ENCODE results near the gene MYDGF. TPM values are rescaled to one million over a fixed set of nuclear protein-coding genes. Genes with fewer than 3 reads are reported as not detected.

Gene MYDGF
- total RNA-seq, 1 experiment from 2014 or later = 58.2 TPM

GRCh38 chr19:4638317-4638716, 31.8 kb downstream of the MYDGF start:
- peaks cover 46% of the 10 kb centered on the region for H3K27me3 Mint-ChIP-seq (ENCODE audit: low read depth)
- H3K9me3 Mint-ChIP-seq = no peaks in the 10 kb centered on the region
- ATAC-seq (no peak), DNase-seq (ENCODE audit: low spot score) (no peak)
- no peak overlapping the region for H3K4me3 Mint-ChIP-seq
- peaks cover 18% of the 10 kb centered on the region for H3K4me1 Mint-ChIP-seq
- CTCF ChIA-PET = interaction anchor here (1.1 to 3.4 kb wide), 4 partner anchors 39 to 117 kb away, joined by 3 to 217 read pairs (median 44); no protein-coding TSS in a partner anchor
- H3K36me3 Mint-ChIP-seq = no peaks in the 10 kb centered on the region
- POLR2A ChIA-PET = no interaction called here
- TF ChIP-seq AFF4 (CRISPR knock-in tag; IDR thresholded peaks at IDR 0.05; ENCODE audit: borderline replicate concordance) (no peak), NR1H2 (CRISPR knock-in tag; IDR thresholded peaks at IDR 0.05) (no peak), TEAD4 (CRISPR knock-in tag; IDR thresholded peaks at IDR 0.05) (no peak), ZNF121 (CRISPR knock-in tag; IDR thresholded peaks at IDR 0.05) (no peak), CTCF (IDR thresholded peaks at IDR 0.05) (no peak), ZNF138 (CRISPR knock-in tag; conservative IDR thresholded peaks at IDR 0.05) (no peak), SOX15 (CRISPR knock-in tag; IDR thresholded peaks at IDR 0.05) (no peak), USF1 (CRISPR knock-in tag; IDR thresholded peaks at IDR 0.05) (no peak)
- TF ChIP-seq, protein P1, sequence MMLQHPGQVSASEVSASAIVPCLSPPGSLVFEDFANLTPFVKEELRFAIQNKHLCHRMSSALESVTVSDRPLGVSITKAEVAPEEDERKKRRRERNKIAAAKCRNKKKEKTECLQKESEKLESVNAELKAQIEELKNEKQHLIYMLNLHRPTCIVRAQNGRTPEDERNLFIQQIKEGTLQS (CRISPR knock-in tag; conservative IDR thresholded peaks at IDR 0.05) = no peak
- TF ChIP-seq, protein P2, sequence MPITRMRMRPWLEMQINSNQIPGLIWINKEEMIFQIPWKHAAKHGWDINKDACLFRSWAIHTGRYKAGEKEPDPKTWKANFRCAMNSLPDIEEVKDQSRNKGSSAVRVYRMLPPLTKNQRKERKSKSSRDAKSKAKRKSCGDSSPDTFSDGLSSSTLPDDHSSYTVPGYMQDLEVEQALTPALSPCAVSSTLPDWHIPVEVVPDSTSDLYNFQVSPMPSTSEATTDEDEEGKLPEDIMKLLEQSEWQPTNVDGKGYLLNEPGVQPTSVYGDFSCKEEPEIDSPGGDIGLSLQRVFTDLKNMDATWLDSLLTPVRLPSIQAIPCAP (CRISPR knock-in tag; IDR thresholded peaks at IDR 0.05) = no peak
- no peak overlapping the region for H3K27ac Mint-ChIP-seq

- POLR2A ChIA-PET = interaction anchor here (1.1 to 1.5 kb wide), 2 partner anchors 52 to 60 kb away, joined by 3 to 6 read pairs; no protein-coding TSS in a partner anchor
- H3K4me1 Mint-ChIP-seq = peaks cover 20% of the 10 kb centered on the region
- H3K4me3 Mint-ChIP-seq = peak overlapping the region; percentile 61
- no peaks in the 10 kb centered on the region for H3K9me3 Mint-ChIP-seq
- H3K27ac Mint-ChIP-seq = no peak overlapping the region
- DNase-seq (ENCODE audit: low spot score) (no peak), ATAC-seq (no peak)
- TF ChIP-seq TCF7 (CRISPR knock-in tag; IDR thresholded peaks at IDR 0.05; ENCODE audit: low read depth) (no peak), ZNF121 (CRISPR knock-in tag; IDR thresholded peaks at IDR 0.05) (0 out of 2 replicates have a peak, but pooled peaks have one; percentile 6), NFATC4 (CRISPR knock-in tag; IDR thresholded peaks at IDR 0.05) (no peak), TEAD4 (CRISPR knock-in tag; IDR thresholded peaks at IDR 0.05) (no peak), MXD4 (CRISPR knock-in tag; IDR thresholded peaks at IDR 0.05; ENCODE audit: borderline replicate concordance) (no peak), ZNF425 (CRISPR knock-in tag; conservative IDR thresholded peaks at IDR 0.05) (no peak), SMAD4 (CRISPR knock-in tag; IDR thresholded peaks at IDR 0.05) (no peak)
- TF ChIP-seq, protein P3, sequence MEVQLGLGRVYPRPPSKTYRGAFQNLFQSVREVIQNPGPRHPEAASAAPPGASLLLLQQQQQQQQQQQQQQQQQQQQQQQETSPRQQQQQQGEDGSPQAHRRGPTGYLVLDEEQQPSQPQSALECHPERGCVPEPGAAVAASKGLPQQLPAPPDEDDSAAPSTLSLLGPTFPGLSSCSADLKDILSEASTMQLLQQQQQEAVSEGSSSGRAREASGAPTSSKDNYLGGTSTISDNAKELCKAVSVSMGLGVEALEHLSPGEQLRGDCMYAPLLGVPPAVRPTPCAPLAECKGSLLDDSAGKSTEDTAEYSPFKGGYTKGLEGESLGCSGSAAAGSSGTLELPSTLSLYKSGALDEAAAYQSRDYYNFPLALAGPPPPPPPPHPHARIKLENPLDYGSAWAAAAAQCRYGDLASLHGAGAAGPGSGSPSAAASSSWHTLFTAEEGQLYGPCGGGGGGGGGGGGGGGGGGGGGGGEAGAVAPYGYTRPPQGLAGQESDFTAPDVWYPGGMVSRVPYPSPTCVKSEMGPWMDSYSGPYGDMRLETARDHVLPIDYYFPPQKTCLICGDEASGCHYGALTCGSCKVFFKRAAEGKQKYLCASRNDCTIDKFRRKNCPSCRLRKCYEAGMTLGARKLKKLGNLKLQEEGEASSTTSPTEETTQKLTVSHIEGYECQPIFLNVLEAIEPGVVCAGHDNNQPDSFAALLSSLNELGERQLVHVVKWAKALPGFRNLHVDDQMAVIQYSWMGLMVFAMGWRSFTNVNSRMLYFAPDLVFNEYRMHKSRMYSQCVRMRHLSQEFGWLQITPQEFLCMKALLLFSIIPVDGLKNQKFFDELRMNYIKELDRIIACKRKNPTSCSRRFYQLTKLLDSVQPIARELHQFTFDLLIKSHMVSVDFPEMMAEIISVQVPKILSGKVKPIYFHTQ (CRISPR knock-in tag; IDR thresholded peaks at IDR 0.05) = no peak
- CTCF ChIA-PET = interaction anchor here (0.7 to 3.4 kb wide), 46 partner anchors 9 to 284 kb away, joined by 3 to 217 read pairs (median 5); partner anchors contain the start of genes CHAF1A, HDGFL2, LRG1 and MYDGF
- H3K36me3 Mint-ChIP-seq = no peaks in the 10 kb centered on the region
- peaks cover 54% of the 10 kb centered on the region for H3K27me3 Mint-ChIP-seq (ENCODE audit: low read depth)
Measured at GRCh38 chr19:4636761-4637160, 33.4 kb downstream of the MYDGF start.

All from WTC11 (cell line).